HepG2 (cell line): ENCODE results near the gene BMP6. TPM values are rescaled to one million over a fixed set of nuclear protein-coding genes. Genes with fewer than 3 reads are reported as not detected.

Experiments
- CENPX ChIP-seq: sonication (generic); formaldehyde crosslinking; IDR thresholded peaks from 2 replicates; pipeline ENCODE4 v1.9.0; 2021; ENCODE audit warnings: mild to moderate bottlenecking, missing genetic modification reagents, moderate library complexity
- FIP1L1 ChIP-seq: fragments of 200-400 bp; formaldehyde crosslinking; IDR thresholded peaks from 2 replicates; pipeline ENCODE4 v1.6.1; 2018; ENCODE audit warnings: low read depth, mild to moderate bottlenecking, low read length, moderate library complexity, borderline replicate concordance; ENCODE audit not compliant: insufficient read depth
- IKZF5 ChIP-seq: IDR thresholded peaks from 2 replicates; pipeline ENCODE4 v1.6.1; 2018; ENCODE audit warnings: missing genetic modification reagents, mild to moderate bottlenecking, missing compliant biosample characterization
- JUND ChIP-seq: sonication (generic); formaldehyde crosslinking; IDR thresholded peaks from 2 replicates; pipeline ENCODE4 v1.8.0; 2022; ENCODE audit warnings: mild to moderate bottlenecking, missing genetic modification reagents
- MZF1 ChIP-seq: sonication (generic); formaldehyde crosslinking; IDR thresholded peaks from 2 replicates; pipeline ENCODE4 v1.8.1; 2023; ENCODE audit warnings: mild to moderate bottlenecking, missing genetic modification reagents, borderline replicate concordance
- PHF20 ChIP-seq: sonication (generic); formaldehyde crosslinking; IDR thresholded peaks from 2 replicates; pipeline ENCODE4 v1.5.0; 2020; ENCODE audit warnings: mild to moderate bottlenecking, missing genetic modification reagents
- STAT6 ChIP-seq: sonication (generic); formaldehyde crosslinking; IDR thresholded peaks from 2 replicates; pipeline ENCODE4 v1.4.0; 2020; ENCODE audit warnings: missing genetic modification reagents, mild to moderate bottlenecking, borderline replicate concordance
- THAP11 ChIP-seq: IDR thresholded peaks from 2 replicates; pipeline ENCODE4 v1.6.1; 2016; ENCODE audit warnings: missing biosample characterization, missing genetic modification reagents
- TSC22D2 ChIP-seq: sonication (generic); formaldehyde crosslinking; IDR thresholded peaks from 2 replicates; pipeline ENCODE4 v1.5.1; 2020; ENCODE audit warnings: missing genetic modification reagents, mild to moderate bottlenecking, borderline replicate concordance
- ZNF362 ChIP-seq: sonication (generic); formaldehyde crosslinking; IDR thresholded peaks from 2 replicates; pipeline ENCODE4 v1.4.0; 2020; ENCODE audit warnings: missing genetic modification reagents, mild to moderate bottlenecking, borderline replicate concordance
- ZNF468 ChIP-seq: sonication (generic); formaldehyde crosslinking; IDR thresholded peaks from 2 replicates; pipeline ENCODE4 v1.8.0; 2022; ENCODE audit warnings: mild to moderate bottlenecking, moderate library complexity, missing genetic modification reagents
- ZNF792 ChIP-seq: IDR thresholded peaks from 2 replicates; pipeline ENCODE4 v1.6.1; 2016
- polyA plus RNA-seq, 8 experiments: library from polyadenylated mRNA; depleted of rRNA in 3 of 8; stranded (reverse) in 7 of 8; unstranded in 1 of 8; fragments of >200 nt; fragmentation: Illumina TruSeq in 4 of 8; extraction: Trizol in 4 of 8; gene quantifications; 2 replicates each; pipeline versions ENCODE4 v1.2.1 to v1.2.3, GENCODE V29; 2011 to 2016; ENCODE audit warnings: low read depth in 4 of 8, missing spikeins in 1 of 8, mixed read lengths in 1 of 8; ENCODE audit not compliant: insufficient read depth in 1 of 8
- total RNA-seq, 5 experiments: library from RNA; depleted of rRNA; stranded (reverse); fragments of >200 nt; fragmentation: Illumina TruSeq; extraction: Trizol; gene quantifications; 2 replicates each; pipeline ENCODE4 v1.2.3, GENCODE V29; 2016; ENCODE audit warnings: low read depth in 1 of 5
- TF ChIP-seq, protein P1 (sequence below), 2 experiments: fragments of 450-650 bp in 1 of 2; sonication (generic) in 1 of 2; formaldehyde crosslinking in 1 of 2; IDR thresholded peaks; 2 replicates each; pipeline versions ENCODE4 v1.6.1 to v1.8.0; 2016 to 2022; ENCODE audit warnings: antibody characterized with exemption in 1 of 2, mild to moderate bottlenecking in 1 of 2, missing genetic modification reagents in 1 of 2

The BMP6 gene
- total and polyA plus RNA-seq, 2 of the 13 experiments (the other 11 are each of a cell fraction or from before 2014, with no cell fraction given), result 0.09 to 0.18 TPM

DNA sequence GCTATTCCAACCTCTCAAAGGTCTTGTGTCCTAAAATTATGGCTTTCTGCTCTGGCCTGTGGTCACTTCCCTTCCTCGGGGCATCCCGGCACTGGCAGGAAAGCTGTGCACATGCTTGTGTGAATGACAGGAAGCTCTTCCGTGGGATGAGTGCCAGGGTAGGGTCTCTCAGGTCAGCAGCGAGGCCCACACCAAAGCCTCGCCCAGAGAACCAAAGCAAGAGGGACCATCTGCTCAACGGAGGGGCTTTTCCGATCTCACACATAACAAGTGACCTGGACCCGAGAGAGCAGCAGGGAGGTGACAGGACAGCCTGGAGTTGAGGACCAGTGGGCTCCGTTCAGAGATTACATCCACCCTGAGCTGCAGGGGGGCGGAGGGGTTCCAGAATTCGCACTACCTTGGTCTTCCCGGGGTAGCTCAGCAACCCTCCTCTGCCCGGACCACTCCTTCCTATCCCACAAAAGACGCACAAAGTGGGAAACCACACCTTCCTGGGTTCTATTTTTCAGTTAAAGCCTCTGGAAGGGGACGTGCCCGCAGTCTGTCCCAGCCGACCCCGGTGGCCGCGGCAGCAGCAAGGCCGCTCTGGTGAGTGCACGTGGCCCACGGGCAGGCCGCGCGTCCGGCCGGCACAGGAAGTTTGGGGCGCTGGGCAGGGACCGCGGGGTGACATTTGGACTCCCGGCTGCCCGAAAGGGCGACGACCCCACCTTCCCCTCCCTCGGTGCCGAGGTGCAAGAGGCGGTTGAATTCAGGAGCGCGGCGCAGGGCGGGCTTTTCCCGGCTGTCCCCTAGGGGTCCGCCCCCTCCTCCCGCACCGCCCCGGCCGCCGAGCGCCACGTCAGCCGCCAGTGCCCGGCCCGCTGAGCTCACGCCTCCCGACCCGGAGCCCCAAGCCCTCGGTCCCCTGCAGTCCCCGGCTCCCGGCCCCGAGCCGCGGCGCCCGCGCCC, 183.7 kb downstream of the BMP6 start (continued):
- no peak for TF ChIP-seq STAT6 (CRISPR knock-in tag)
- TF ChIP-seq, protein P1, sequence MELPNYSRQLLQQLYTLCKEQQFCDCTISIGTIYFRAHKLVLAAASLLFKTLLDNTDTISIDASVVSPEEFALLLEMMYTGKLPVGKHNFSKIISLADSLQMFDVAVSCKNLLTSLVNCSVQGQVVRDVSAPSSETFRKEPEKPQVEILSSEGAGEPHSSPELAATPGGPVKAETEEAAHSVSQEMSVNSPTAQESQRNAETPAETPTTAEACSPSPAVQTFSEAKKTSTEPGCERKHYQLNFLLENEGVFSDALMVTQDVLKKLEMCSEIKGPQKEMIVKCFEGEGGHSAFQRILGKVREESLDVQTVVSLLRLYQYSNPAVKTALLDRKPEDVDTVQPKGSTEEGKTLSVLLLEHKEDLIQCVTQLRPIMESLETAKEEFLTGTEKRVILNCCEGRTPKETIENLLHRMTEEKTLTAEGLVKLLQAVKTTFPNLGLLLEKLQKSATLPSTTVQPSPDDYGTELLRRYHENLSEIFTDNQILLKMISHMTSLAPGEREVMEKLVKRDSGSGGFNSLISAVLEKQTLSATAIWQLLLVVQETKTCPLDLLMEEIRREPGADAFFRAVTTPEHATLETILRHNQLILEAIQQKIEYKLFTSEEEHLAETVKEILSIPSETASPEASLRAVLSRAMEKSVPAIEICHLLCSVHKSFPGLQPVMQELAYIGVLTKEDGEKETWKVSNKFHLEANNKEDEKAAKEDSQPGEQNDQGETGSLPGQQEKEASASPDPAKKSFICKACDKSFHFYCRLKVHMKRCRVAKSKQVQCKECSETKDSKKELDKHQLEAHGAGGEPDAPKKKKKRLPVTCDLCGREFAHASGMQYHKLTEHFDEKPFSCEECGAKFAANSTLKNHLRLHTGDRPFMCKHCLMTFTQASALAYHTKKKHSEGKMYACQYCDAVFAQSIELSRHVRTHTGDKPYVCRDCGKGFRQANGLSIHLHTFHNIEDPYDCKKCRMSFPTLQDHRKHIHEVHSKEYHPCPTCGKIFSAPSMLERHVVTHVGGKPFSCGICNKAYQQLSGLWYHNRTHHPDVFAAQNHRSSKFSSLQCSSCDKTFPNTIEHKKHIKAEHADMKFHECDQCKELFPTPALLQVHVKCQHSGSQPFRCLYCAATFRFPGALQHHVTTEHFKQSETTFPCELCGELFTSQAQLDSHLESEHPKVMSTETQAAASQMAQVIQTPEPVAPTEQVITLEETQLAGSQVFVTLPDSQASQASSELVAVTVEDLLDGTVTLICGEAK (IDR thresholded peaks at IDR 0.05), result no peak
- TF ChIP-seq, protein P1 (CRISPR knock-in tag; IDR thresholded peaks at IDR 0.05), result peak; percentile 87
- no peak; the same call in 1 of the 2 replicates for TF ChIP-seq IKZF5 (CRISPR knock-in tag)
- TF ChIP-seq PHF20, result peak; percentile 61; the same call in 1 of the 2 replicates
- no peak for TF ChIP-seq ZNF468 (CRISPR knock-in tag)
- TF ChIP-seq CENPX (CRISPR knock-in tag), result no peak
- TF ChIP-seq THAP11 (CRISPR knock-in tag), result peak; percentile 55; the same call in 1 of the 2 replicates
- peak; percentile 82 for TF ChIP-seq ZNF792
- TF ChIP-seq JUND (CRISPR knock-in tag), result peak; percentile 75; the same call in 1 of the 2 replicates
- TF ChIP-seq MZF1 (CRISPR knock-in tag), result no peak
- peak; percentile 93 for TF ChIP-seq TSC22D2 (CRISPR knock-in tag)
- peak; percentile 45; the same call in 1 of the 2 replicates for TF ChIP-seq ZNF362 (CRISPR knock-in tag)
- no peak for TF ChIP-seq FIP1L1
